OCI-LY3 (cell line): ENCODE results near the gene GABRG2.

Experiments used
- H2AFZ ChIP-seq: fragments of 200-600, 300-600 bp; shearing (Covaris generic); 2 replicates; pipeline ENCODE4 v1.6.0; 2014; ENCODE audit warnings: antibody characterized with exemption, low read depth, low read length
- H3K27ac ChIP-seq: fragments of 200-600, 300-600 bp; sonication (generic); 2 replicates; pipeline ENCODE4 v1.5.1; 2014; ENCODE audit warnings: mild to moderate bottlenecking, low read length, moderate library complexity, mixed read lengths
- H3K27me3 ChIP-seq: fragments of 200-600, 300-600 bp; sonication (generic); 2 replicates; pipeline ENCODE4 v1.6.1; 2014; ENCODE audit warnings: low read depth, low read length, mixed read lengths
- H3K36me3 ChIP-seq: fragments of 200-600, 300-600 bp; sonication (generic); replicated peaks from 2 replicates; pipeline ENCODE3; 2014; ENCODE audit warnings: low read depth, low read length, mixed read lengths
- H3K4me1 ChIP-seq: fragments of 300-600, 200-600 bp; sonication (generic); 2 replicates; pipeline ENCODE4 v1.6.1; 2014; ENCODE audit warnings: low read length, mixed read lengths
- H3K4me2 ChIP-seq: fragments of 200-600, 300-600 bp; sonication (generic); 2 replicates; pipeline ENCODE4 v1.6.1; 2014; ENCODE audit warnings: low read length, mixed read lengths
- H3K4me3 ChIP-seq: fragments of 300-600, 200-600 bp; sonication (generic); 2 replicates; pipeline ENCODE4 v1.5.1; 2014; ENCODE audit warnings: antibody characterized with exemption, mild to moderate bottlenecking, low read length, moderate library complexity
- H3K79me2 ChIP-seq: fragments of 300-600, 200-600 bp; shearing (Covaris generic); 2 replicates; pipeline ENCODE4 v1.6.1; 2014; ENCODE audit warnings: mild to moderate bottlenecking, low read length, mixed read lengths
- H3K9ac ChIP-seq: fragments of 300-600, 200-600 bp; shearing (Covaris generic); 2 replicates; pipeline ENCODE4 v1.6.0; 2014; ENCODE audit warnings: mild to moderate bottlenecking, low read length, moderate library complexity
- H3K9me3 ChIP-seq: fragments of 200-600, 300-600 bp; shearing (Covaris generic); 2 replicates; pipeline ENCODE4 v1.6.1; 2014; ENCODE audit warnings: low read length, mixed read lengths; ENCODE audit not compliant: insufficient read depth
- H4K20me1 ChIP-seq: fragments of 200-600, 300-600 bp; sonication (generic); 2 replicates; pipeline ENCODE4 v1.6.1; 2016; ENCODE audit warnings: low read length, mixed read lengths; ENCODE audit not compliant: insufficient read depth
- EZH2phosphoT487 ChIP-seq: fragments of 200-600 bp; shearing (Covaris generic); IDR thresholded peaks from 2 replicates; pipeline ENCODE4 v1.6.1; 2018; ENCODE audit warnings: antibody characterized with exemption, mixed run types, low read depth
- TF ChIP-seq, protein P1 (sequence below): fragments of 200-600, 300-600 bp; sonication (generic); IDR thresholded peaks from 2 replicates; pipeline ENCODE4 v1.5.1; 2014; ENCODE audit warnings: antibody characterized with exemption, low read length, low read depth

Gene GABRG2

DNA sequence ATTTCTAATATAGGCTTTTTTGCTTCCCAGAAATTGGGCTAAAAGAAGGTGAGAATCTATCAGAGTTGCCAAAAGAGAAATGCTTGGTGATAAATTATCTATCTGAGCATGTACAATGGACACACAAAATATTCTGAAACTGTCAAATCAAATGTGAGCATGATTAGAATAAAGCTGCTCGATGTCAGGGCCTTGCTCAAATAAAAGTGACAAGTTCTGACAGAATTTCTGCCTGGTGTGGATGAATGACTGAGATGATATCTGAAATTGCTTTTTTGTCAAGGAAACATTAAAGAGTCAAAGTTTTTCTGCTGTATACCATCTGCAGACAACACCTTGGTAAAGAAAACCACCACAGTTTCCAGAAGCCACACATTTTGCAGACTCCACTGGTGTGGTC, 128.8 kb downstream of the GABRG2 start:
- TF ChIP-seq, protein P1, sequence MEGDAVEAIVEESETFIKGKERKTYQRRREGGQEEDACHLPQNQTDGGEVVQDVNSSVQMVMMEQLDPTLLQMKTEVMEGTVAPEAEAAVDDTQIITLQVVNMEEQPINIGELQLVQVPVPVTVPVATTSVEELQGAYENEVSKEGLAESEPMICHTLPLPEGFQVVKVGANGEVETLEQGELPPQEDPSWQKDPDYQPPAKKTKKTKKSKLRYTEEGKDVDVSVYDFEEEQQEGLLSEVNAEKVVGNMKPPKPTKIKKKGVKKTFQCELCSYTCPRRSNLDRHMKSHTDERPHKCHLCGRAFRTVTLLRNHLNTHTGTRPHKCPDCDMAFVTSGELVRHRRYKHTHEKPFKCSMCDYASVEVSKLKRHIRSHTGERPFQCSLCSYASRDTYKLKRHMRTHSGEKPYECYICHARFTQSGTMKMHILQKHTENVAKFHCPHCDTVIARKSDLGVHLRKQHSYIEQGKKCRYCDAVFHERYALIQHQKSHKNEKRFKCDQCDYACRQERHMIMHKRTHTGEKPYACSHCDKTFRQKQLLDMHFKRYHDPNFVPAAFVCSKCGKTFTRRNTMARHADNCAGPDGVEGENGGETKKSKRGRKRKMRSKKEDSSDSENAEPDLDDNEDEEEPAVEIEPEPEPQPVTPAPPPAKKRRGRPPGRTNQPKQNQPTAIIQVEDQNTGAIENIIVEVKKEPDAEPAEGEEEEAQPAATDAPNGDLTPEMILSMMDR = no peak
- TF ChIP-seq EZH2phosphoT487 = no peak
- Histone ChIP-seq H3K27me3 (no peaks in the 10 kb centered on the region), H3K36me3 (no peaks in the 10 kb centered on the region), H3K9me3 (no peaks in the 10 kb centered on the region), H3K4me2 (no peak overlapping the region), H3K79me2 (no peaks in the 10 kb centered on the region), H2AFZ (no peak overlapping the region), H3K27ac (no peak overlapping the region), H3K4me3 (no peak overlapping the region), H4K20me1 (no peaks in the 10 kb centered on the region), H3K4me1 (no peaks in the 10 kb centered on the region), H3K9ac (no peak overlapping the region)

DNA sequence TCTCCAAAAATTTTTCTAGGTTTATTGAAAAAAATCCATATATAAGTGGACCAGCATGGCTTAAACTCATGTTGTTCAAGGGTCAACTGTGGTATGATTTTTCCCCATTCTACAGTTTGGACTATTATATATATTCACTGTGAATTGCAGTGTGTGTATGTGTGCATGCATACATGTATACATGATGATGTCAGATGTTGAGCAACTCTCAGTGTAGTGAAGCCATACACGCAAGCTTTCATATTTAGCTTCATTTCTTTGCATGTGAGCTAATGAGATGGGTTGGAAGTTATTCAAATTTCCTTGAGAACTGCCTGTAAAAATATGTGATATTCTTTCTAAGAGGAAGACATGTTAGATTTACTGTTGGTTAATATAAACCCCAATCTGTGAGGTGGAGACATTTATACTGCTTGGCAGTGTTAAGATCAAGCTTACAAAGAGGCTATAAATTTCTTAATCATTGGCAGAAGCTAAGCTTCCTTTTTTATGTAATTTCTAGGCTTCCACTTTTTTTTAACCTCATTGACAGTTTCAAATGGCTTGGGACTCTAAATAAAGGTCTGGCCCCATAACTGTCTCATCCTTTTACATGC, 134.8 kb downstream of the GABRG2 start:
- no peak overlapping the region for H3K4me2 ChIP-seq
- no peaks in the 10 kb centered on the region for H4K20me1 ChIP-seq
- no peak for TF ChIP-seq EZH2phosphoT487
- TF ChIP-seq, protein P1 = no peak
- no peak overlapping the region for H3K9ac ChIP-seq
- H3K4me1 ChIP-seq = no peaks in the 10 kb centered on the region
- H3K27me3 ChIP-seq = no peaks in the 10 kb centered on the region
- no peaks in the 10 kb centered on the region for H3K36me3 ChIP-seq
- H3K79me2 ChIP-seq = no peaks in the 10 kb centered on the region
- no peak overlapping the region for H3K27ac ChIP-seq
- no peak overlapping the region for H3K4me3 ChIP-seq
- H3K9me3 ChIP-seq = no peaks in the 10 kb centered on the region
- no peak overlapping the region for H2AFZ ChIP-seq
